BLaER1 (cell line): ENCODE results near the gene FOXP2.
"Not testable (repeated sequence)": the region's sequence is repeated elsewhere in the genome, so short reads cannot be mapped to it uniquely, and the experiment has no call there.

Source experiments
- H3K27ac ChIP-seq: shearing (Covaris generic); formaldehyde crosslinking; 2 replicates; pipeline ENCODE4 v1.8.1; 2022
- H3K27me3 ChIP-seq: shearing (Covaris generic); formaldehyde crosslinking; 2 replicates; pipeline ENCODE4 v1.8.1; 2022
- H3K36me3 ChIP-seq: shearing (Covaris generic); formaldehyde crosslinking; 2 replicates; pipeline ENCODE4 v1.8.1; 2022
- H3K4me1 ChIP-seq: shearing (Covaris generic); formaldehyde crosslinking; 2 replicates; pipeline ENCODE4 v1.8.1; 2022
- H3K4me2 ChIP-seq: shearing (Covaris generic); formaldehyde crosslinking; 2 replicates; pipeline ENCODE4 v1.8.1; 2022
- H3K4me3 ChIP-seq: shearing (Covaris generic); formaldehyde crosslinking; 2 replicates; pipeline ENCODE4 v1.8.1; 2022
- H3K9ac ChIP-seq: shearing (Covaris generic); formaldehyde crosslinking; 2 replicates; pipeline ENCODE4 v1.8.1; 2022
- H3K9me3 ChIP-seq: shearing (Covaris generic); formaldehyde crosslinking; 2 replicates; pipeline ENCODE4 v1.8.1; 2022
- H4K20me1 ChIP-seq: shearing (Covaris generic); formaldehyde crosslinking; 2 replicates; pipeline ENCODE4 v1.8.1; 2022
- Cebpa-rat ChIP-seq: shearing (Covaris generic); IDR thresholded peaks from 2 replicates; pipeline ENCODE4 v1.8.1; 2022

Gene FOXP2

DNA sequence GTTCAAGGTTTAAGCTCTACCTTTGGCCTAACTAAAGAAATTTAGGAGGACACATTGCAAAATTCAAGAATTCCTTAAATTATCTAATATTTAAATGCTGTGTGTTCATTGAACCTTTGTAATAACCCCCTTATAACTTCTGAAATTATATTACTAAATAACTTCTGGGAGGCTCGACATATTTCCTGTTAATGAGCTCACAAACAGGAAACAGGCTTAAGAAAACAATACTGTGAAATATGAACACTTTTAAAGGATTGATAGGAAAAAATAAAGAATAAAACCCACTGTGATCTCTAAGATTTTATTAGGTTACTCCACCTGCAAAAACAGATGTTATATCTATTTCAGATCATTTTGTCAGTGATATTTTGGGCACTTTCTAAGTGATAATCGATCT lies 74.1 kb downstream of the FOXP2 start:
- Histone ChIP-seq H3K27me3 (no peaks in the 10 kb centered on the region), H3K4me2 (no peak overlapping the region), H3K9me3 (peaks cover 20% of the 10 kb centered on the region), H4K20me1 (no peaks in the 10 kb centered on the region), H3K27ac (no peak overlapping the region), H3K4me1 (no peaks in the 10 kb centered on the region), H3K4me3 (no peak overlapping the region), H3K9ac (no peak overlapping the region), H3K36me3 (no peaks in the 10 kb centered on the region)
- TF ChIP-seq Cebpa-rat, result no peak

DNA sequence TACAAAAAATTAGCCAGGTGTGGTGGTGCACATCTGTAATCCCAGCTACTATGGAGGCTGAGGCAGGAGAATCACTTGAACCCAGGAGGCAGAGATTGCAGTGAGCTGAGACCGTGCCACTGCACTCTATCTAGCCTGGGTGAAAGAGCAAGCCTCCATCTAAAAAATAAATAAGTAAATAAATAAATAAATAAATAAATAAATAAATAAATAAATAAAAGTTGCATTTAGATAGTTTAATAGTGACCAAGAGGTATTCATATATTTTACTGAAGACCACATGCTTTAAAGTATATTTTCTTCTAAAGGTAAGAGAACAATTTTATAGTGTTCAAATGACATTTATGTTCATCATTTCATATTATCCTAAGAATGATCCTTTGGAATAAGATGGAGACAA lies 82.9 kb downstream of the FOXP2 start:
- not testable (repeated sequence) for H3K9me3 ChIP-seq, H3K9ac ChIP-seq, H3K36me3 ChIP-seq, H3K4me3 ChIP-seq, H3K4me1 ChIP-seq, H3K4me2 ChIP-seq, H4K20me1 ChIP-seq, H3K27me3 ChIP-seq, H3K27ac ChIP-seq

DNA sequence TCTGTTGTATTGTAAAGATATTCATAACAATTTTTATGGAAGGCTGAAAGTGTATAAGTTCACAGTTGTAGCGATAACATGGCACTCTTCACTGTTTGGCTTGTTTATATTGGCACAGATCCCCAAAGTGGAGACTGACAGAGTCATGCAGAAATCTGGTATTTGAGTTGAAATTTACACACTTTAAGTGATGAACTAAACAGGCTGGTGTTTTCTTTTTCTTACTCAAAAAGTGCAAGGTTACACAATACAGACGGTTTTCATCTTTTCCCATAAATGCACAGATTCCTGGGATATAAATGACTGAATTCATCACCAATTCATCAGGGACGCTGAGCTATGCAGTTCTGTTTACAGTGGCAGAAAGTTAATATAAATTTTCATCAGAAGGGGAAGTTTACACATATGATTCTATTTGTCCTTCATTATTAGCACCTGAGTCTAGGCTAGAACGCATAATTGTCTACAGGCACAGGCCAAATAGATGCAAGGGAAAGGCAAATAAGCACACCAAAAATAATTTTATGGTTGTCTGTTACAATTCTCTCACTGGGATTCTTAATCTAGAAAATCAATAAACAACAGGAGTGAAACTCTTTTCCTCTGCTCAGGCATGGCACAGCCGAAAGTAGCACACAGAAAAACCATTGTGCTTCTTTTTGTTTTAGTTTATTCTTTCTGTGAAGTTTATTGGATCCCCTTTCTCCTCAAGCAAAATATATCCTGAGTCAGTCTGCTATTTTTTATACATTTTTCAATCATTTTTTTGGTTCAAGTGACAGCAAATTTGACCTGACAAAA lies 88.0 kb downstream of the FOXP2 start:
- H3K4me1 ChIP-seq, result no peaks in the 10 kb centered on the region
- no peaks in the 10 kb centered on the region for H3K36me3 ChIP-seq
- no peak for TF ChIP-seq Cebpa-rat
- H3K9ac ChIP-seq, result no peak overlapping the region
- no peak overlapping the region for H3K4me3 ChIP-seq
- no peaks in the 10 kb centered on the region for H3K9me3 ChIP-seq
- no peaks in the 10 kb centered on the region for H3K27me3 ChIP-seq
- no peaks in the 10 kb centered on the region for H4K20me1 ChIP-seq
- H3K27ac ChIP-seq, result no peak overlapping the region
- no peak overlapping the region for H3K4me2 ChIP-seq

DNA sequence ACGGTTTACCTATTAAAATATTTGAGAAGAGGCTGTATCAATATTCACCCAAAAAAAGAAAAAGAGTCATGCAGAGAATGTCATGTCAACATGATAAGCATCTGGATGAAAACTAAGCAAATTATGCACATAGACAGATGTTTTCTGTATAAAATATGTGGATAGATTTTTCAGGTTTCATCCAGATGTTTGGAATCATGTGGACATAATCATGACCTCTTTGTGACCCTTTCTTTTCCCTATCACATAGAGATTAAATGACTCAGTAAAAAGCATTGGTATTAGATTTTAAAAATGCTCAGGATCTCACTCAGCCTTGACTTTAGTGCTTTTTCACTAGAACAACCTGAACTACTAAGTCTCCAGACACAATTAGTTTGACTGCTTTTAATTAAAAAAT lies 90.0 kb downstream of the FOXP2 start:
- no peaks in the 10 kb centered on the region for H3K4me1 ChIP-seq
- H3K9me3 ChIP-seq, result no peaks in the 10 kb centered on the region
- no peak for TF ChIP-seq Cebpa-rat
- H3K27ac ChIP-seq, result no peak overlapping the region
- no peaks in the 10 kb centered on the region for H3K27me3 ChIP-seq
- H4K20me1 ChIP-seq, result no peaks in the 10 kb centered on the region
- no peak overlapping the region for H3K4me2 ChIP-seq
- H3K9ac ChIP-seq, result no peak overlapping the region
- no peak overlapping the region for H3K4me3 ChIP-seq
- H3K36me3 ChIP-seq, result no peaks in the 10 kb centered on the region

DNA sequence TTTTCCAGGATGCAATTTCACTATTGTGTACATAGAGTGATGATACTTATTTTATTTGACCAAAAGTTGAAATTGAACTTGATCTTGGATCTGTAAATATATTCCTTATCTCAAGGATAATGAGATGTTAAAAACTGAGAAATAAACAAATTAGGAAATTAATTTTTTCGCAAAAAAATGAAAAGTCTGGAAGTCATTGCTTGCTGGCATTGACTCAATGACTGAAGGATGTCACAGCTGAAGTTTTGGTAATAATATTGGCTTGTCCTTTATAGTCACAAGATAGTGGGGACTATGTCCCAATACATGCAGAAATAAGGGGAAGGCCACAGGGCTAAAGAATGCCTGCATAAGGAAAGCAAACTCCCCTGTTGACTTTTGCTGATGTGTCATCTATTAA lies 92.8 kb downstream of the FOXP2 start:
- Histone ChIP-seq H3K27ac (no peak overlapping the region), H3K4me2 (no peak overlapping the region), H3K27me3 (no peaks in the 10 kb centered on the region), H4K20me1 (no peaks in the 10 kb centered on the region), H3K4me1 (no peaks in the 10 kb centered on the region), H3K4me3 (no peak overlapping the region), H3K36me3 (no peaks in the 10 kb centered on the region), H3K9me3 (no peaks in the 10 kb centered on the region), H3K9ac (no peak overlapping the region)
- no peak for TF ChIP-seq Cebpa-rat

DNA sequence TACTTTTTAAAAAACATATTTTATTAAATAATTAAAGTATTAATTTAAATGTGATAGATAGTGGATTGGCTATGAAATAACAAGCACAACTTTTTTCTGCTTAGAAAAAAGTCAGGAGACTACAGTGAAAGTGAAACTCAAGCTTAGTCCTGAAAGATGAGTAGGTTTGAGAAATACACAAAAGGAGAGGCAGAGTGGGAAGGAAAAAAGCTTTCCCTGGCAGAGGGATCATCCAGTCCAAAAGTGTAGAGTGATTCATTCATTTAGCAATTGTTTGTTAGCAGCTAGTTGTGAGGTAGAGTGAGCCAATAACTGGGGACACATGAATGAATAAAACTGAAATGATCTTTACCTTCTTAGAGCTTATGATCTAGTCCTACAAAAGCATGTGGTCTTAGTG lies 93.5 kb downstream of the FOXP2 start:
- Histone ChIP-seq H3K27ac (no peak overlapping the region), H3K9me3 (no peaks in the 10 kb centered on the region), H3K36me3 (no peaks in the 10 kb centered on the region), H3K27me3 (no peaks in the 10 kb centered on the region), H3K9ac (no peak overlapping the region), H4K20me1 (no peaks in the 10 kb centered on the region), H3K4me2 (no peak overlapping the region), H3K4me3 (no peak overlapping the region), H3K4me1 (no peaks in the 10 kb centered on the region)
- no peak for TF ChIP-seq Cebpa-rat

DNA sequence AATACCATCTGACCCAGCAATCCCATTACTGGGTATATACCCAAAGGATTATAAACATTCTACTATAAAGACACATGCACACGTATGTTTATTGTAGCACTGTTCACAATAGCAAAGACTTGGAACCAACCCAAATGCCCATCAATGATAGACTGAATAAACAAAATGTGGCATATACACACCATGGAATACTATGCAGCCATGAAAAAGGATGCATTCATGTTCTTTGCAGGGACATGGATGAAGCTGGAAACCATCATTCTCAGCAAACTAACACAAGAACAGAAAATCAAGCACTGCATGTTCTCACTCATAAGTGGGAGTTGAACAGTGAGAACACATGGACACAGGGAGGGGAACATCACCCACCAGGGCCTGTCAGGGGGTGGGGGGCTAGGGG lies 96.2 kb downstream of the FOXP2 start:
- H3K4me1 ChIP-seq, H3K4me2 ChIP-seq, H3K9ac ChIP-seq, H4K20me1 ChIP-seq, H3K9me3 ChIP-seq, H3K36me3 ChIP-seq, H3K27ac ChIP-seq, H3K27me3 ChIP-seq, H3K4me3 ChIP-seq: not testable (repeated sequence)

DNA sequence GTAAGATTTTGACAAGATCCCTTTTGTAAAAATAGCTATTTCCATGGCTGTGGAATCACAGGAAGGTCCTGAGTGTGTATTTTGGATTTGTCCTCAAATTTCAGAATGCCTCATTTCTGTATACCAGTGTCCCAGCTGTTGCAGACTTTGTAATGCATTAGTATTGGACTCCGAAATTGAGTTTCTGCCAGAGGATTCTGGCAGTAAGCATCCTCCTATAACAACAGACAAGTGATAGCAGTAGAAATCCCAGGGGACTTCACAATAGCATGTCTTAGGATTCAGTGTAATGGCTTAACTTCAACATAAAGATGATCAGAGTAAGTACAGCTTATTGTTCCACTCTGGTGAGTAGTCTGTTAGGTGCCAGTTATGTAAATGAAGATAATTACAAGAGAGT lies 104.6 kb downstream of the FOXP2 start:
- Histone ChIP-seq H3K27ac (no peak overlapping the region), H3K27me3 (no peaks in the 10 kb centered on the region), H4K20me1 (no peaks in the 10 kb centered on the region), H3K9ac (no peak overlapping the region), H3K4me2 (no peak overlapping the region), H3K9me3 (no peaks in the 10 kb centered on the region), H3K36me3 (no peaks in the 10 kb centered on the region), H3K4me3 (no peak overlapping the region), H3K4me1 (no peaks in the 10 kb centered on the region)
- no peak for TF ChIP-seq Cebpa-rat

DNA sequence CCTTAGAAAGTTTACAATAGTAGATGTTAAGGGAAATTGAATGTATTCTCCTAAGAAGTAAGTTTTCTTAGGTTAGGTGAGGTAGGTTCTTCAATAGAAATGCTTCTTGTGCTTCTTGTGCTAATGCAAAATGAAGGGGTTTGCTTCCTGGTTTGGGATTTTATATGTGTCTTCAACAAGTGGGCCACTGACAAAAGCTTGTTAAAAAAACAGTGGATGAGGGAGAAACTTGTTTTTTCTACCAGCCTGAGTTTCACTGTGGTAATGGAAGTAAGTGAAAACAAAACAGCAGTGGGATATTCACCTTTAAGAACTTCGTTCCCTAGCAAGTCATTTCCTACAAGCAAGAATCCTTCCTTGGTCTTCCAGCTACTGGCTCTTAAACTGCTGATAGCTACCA lies 107.5 kb downstream of the FOXP2 start:
- H3K36me3 ChIP-seq, result no peaks in the 10 kb centered on the region
- no peak for TF ChIP-seq Cebpa-rat
- H3K9me3 ChIP-seq, result no peaks in the 10 kb centered on the region
- H4K20me1 ChIP-seq, result no peaks in the 10 kb centered on the region
- H3K4me3 ChIP-seq, result no peak overlapping the region
- no peak overlapping the region for H3K9ac ChIP-seq
- no peak overlapping the region for H3K27ac ChIP-seq
- no peak overlapping the region for H3K4me2 ChIP-seq
- H3K4me1 ChIP-seq, result no peaks in the 10 kb centered on the region
- H3K27me3 ChIP-seq, result no peaks in the 10 kb centered on the region

DNA sequence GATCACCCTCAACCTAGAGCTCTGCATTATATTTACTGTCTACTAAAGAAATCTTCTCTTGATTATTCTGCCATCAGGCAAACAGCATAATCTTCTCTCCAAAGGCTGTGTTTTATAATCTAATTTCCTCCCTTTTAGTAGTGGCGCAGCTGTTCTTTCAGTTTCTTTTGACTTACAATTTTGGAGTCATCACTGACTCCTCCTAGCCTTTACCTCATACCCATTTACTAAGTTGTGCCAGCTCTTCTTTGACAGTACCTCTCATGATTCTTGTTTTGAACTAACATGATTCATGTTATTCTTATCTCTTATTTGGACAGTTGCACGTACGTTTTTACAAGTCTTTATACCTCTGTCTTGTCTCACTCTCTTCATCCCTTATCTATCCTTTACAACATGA lies 113.0 kb downstream of the FOXP2 start:
- no peak for TF ChIP-seq Cebpa-rat
- no peak overlapping the region for H3K9ac ChIP-seq
- H3K36me3 ChIP-seq, result no peaks in the 10 kb centered on the region
- no peaks in the 10 kb centered on the region for H3K9me3 ChIP-seq
- H3K27ac ChIP-seq, result no peak overlapping the region
- H4K20me1 ChIP-seq, result no peaks in the 10 kb centered on the region
- H3K27me3 ChIP-seq, result no peaks in the 10 kb centered on the region
- H3K4me1 ChIP-seq, result no peaks in the 10 kb centered on the region
- H3K4me2 ChIP-seq, result no peak overlapping the region
- no peak overlapping the region for H3K4me3 ChIP-seq

DNA sequence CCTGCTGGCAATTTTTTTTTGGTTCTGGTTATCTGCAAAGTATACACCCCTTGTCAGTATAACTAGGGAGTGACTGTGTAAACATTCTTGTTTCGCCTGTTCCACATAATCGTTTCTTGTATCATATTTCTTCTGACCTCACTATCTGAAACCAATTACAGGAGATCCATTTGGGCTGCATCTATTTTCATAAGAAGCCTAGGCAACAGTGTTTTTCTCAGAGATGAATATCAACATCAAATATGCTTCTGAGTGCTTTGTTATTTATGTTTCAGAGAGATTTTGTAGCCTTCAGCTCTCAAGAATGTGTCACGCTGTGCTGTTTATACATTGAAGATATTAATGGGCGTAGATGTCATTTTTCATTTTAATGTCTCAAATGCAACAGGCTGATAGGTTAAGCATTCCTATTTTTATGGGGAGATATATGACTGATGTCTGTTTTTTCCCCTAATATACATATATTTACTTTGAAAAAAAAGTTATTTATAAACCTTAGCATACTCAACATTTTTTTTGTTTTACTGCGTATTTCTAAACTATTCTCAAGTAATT lies 115.5 kb downstream of the FOXP2 start:
- Histone ChIP-seq H3K27ac (no peak overlapping the region), H3K9ac (no peak overlapping the region), H3K4me2 (no peak overlapping the region), H3K4me1 (no peaks in the 10 kb centered on the region), H3K36me3 (no peaks in the 10 kb centered on the region), H3K27me3 (no peaks in the 10 kb centered on the region), H4K20me1 (no peaks in the 10 kb centered on the region), H3K4me3 (no peak overlapping the region), H3K9me3 (no peaks in the 10 kb centered on the region)
- no peak for TF ChIP-seq Cebpa-rat
